Measurements from ENCODE around the gene RASAL3. TPM values are rescaled to one million over a fixed set of nuclear protein-coding genes. Genes with fewer than 3 reads are reported as not detected.

Gene RASAL3
- total RNA-seq, 2 experiments from 2014 or later, result 63.2 to 66.2 TPM

GRCh38 chr19:15468675-15469512 lies 4.5 kb upstream of the RASAL3 start:
- peaks cover 3% of the 10 kb centered on the region for H3K27me3 Mint-ChIP-seq (ENCODE audit: low read depth)
- CTCF ChIA-PET, result interaction anchor here (0.6 to 2.1 kb wide), 3 partner anchors 50 to 317 kb away, joined by 3 to 7 read pairs (median 3); partner anchors contain the start of gene AKAP8L
- H3K9me3 Mint-ChIP-seq, result no peaks in the 10 kb centered on the region
- H3K4me3 Mint-ChIP-seq, result peak overlapping the region; percentile 76
- no peak for DNase-seq
- intact Hi-C loops (cut with micrococcal nuclease), result loop anchor here (5.0 kb wide), 1 partner anchor 167 kb away; no protein-coding TSS in a partner anchor
- H3K4me1 Mint-ChIP-seq (ENCODE audit: low read depth), result peaks cover 52% of the 10 kb centered on the region
- peak overlapping the region; percentile 5 for H3K27ac Mint-ChIP-seq
- H3K36me3 Mint-ChIP-seq (ENCODE audit: low read depth), result peaks cover 2% of the 10 kb centered on the region

GRCh38 chr19:15467734-15468214 lies 3.4 kb upstream of the RASAL3 start:
- peaks cover 50% of the 10 kb centered on the region for H3K4me1 Mint-ChIP-seq (ENCODE audit: low read depth)

GRCh38 chr19:15466851-15467733 lies 2.7 kb upstream of the RASAL3 start:
- intact Hi-C loops (cut with micrococcal nuclease), result loop anchor here (1.0 to 5.0 kb wide), 9 partner anchors 35 to 612 kb away; no protein-coding TSS in a partner anchor
- H3K4me1 Mint-ChIP-seq (ENCODE audit: low read depth), result peaks cover 56% of the 10 kb centered on the region
- DNase-seq, result peak; percentile 85
- peak overlapping the region; percentile 34 for H3K4me3 Mint-ChIP-seq
- no peaks in the 10 kb centered on the region for H3K9me3 Mint-ChIP-seq
- peak overlapping the region; percentile 93 for H3K27ac Mint-ChIP-seq
- CTCF ChIA-PET, result interaction anchor here (0.6 to 2.1 kb wide), 7 partner anchors 48 to 717 kb away, joined by 3 to 7 read pairs (median 4); partner anchors contain the start of gene AKAP8L
- peaks cover 5% of the 10 kb centered on the region for H3K36me3 Mint-ChIP-seq (ENCODE audit: low read depth)
- H3K27me3 Mint-ChIP-seq (ENCODE audit: low read depth), result peaks cover 3% of the 10 kb centered on the region

More at GRCh38 chr19:15467734-15468214, 3.4 kb upstream of the RASAL3 start:
- H3K9me3 Mint-ChIP-seq, result no peaks in the 10 kb centered on the region
- H3K27me3 Mint-ChIP-seq (ENCODE audit: low read depth), result peaks cover 3% of the 10 kb centered on the region
- peak overlapping the region; percentile 93 for H3K27ac Mint-ChIP-seq
- intact Hi-C loops (cut with micrococcal nuclease), result loop anchor here (1.0 to 5.0 kb wide), 9 partner anchors 35 to 611 kb away; no protein-coding TSS in a partner anchor
- peaks cover 4% of the 10 kb centered on the region for H3K36me3 Mint-ChIP-seq (ENCODE audit: low read depth)
- no peak for DNase-seq
- no peak overlapping the region for H3K4me3 Mint-ChIP-seq
- CTCF ChIA-PET, result interaction anchor here (0.6 to 2.1 kb wide), 5 partner anchors 49 to 716 kb away, joined by 3 to 7 read pairs (median 6); partner anchors contain the start of gene AKAP8L

GRCh38 chr19:15463861-15464371 lies 428 bp downstream of the RASAL3 start:
- peak overlapping the region; percentile 87 for H3K4me3 Mint-ChIP-seq
- CTCF ChIA-PET, result interaction anchor here (0.7 to 2.5 kb wide), 9 partner anchors 10 to 92 kb away, joined by 3 to 15 read pairs (median 4); partner anchors contain the start of genes AKAP8 and AKAP8L
- peaks cover 54% of the 10 kb centered on the region for H3K4me1 Mint-ChIP-seq (ENCODE audit: low read depth)
- H3K36me3 Mint-ChIP-seq (ENCODE audit: low read depth), result peaks cover 9% of the 10 kb centered on the region
- DNase-seq, result peak; percentile 88
- peak overlapping the region; percentile 96 for H3K27ac Mint-ChIP-seq
- no peaks in the 10 kb centered on the region for H3K9me3 Mint-ChIP-seq
- intact Hi-C loops (cut with micrococcal nuclease), result loop anchor here (1.0 kb wide), 1 partner anchor 85 kb away; the partner anchor contains the start of gene AKAP8
- H3K27me3 Mint-ChIP-seq (ENCODE audit: low read depth), result peaks cover 3% of the 10 kb centered on the region

GRCh38 chr19:15461694-15462093 lies 2.6 kb downstream of the RASAL3 start:
- Mint-ChIP-seq H3K27ac (peak overlapping the region; percentile 96), H3K9me3 (no peaks in the 10 kb centered on the region), H3K4me3 (no peak overlapping the region), H3K36me3 (ENCODE audit: low read depth) (peaks cover 15% of the 10 kb centered on the region), H3K27me3 (ENCODE audit: low read depth) (no peaks in the 10 kb centered on the region), H3K4me1 (ENCODE audit: low read depth) (peaks cover 33% of the 10 kb centered on the region)
- intact Hi-C loops (cut with micrococcal nuclease), result no loop called here
- DNase-seq, result no peak
- CTCF ChIA-PET, result interaction anchor here (1.1 to 2.5 kb wide), 2 partner anchors 42 to 71 kb away, joined by 3 to 15 read pairs; partner anchors contain the start of gene AKAP8L

- intact Hi-C loops (cut with micrococcal nuclease), result no loop called here
- H3K4me3 Mint-ChIP-seq, result no peak overlapping the region
- no peaks in the 10 kb centered on the region for H3K27me3 Mint-ChIP-seq (ENCODE audit: low read depth)
- no peak overlapping the region for H3K27ac Mint-ChIP-seq
- CTCF ChIA-PET, result interaction anchor here (0.9 kb wide), 1 partner anchor 93 kb away, joined by 4 read pairs; no protein-coding TSS in a partner anchor
- no peak for DNase-seq
- H3K9me3 Mint-ChIP-seq, result no peaks in the 10 kb centered on the region
- peaks cover 38% of the 10 kb centered on the region for H3K36me3 Mint-ChIP-seq (ENCODE audit: low read depth)
- peaks cover 20% of the 10 kb centered on the region for H3K4me1 Mint-ChIP-seq (ENCODE audit: low read depth)
These were observed 6.5 kb downstream of the RASAL3 start for GRCh38 chr19:15457701-15458484.

GRCh38 chr19:15456871-15457700 lies 7.3 kb downstream of the RASAL3 start:
- no peak for DNase-seq
- Mint-ChIP-seq H3K9me3 (no peaks in the 10 kb centered on the region), H3K27me3 (ENCODE audit: low read depth) (no peaks in the 10 kb centered on the region), H3K4me3 (no peak overlapping the region), H3K4me1 (ENCODE audit: low read depth) (peaks cover 12% of the 10 kb centered on the region), H3K27ac (no peak overlapping the region), H3K36me3 (ENCODE audit: low read depth) (peaks cover 40% of the 10 kb centered on the region)
- intact Hi-C loops (cut with micrococcal nuclease), result no loop called here
- CTCF ChIA-PET, result interaction anchor here (1.2 kb wide), 1 partner anchor 76 kb away, joined by 3 read pairs; no protein-coding TSS in a partner anchor

GRCh38 chr19:15456441-15456840 lies 7.9 kb downstream of the RASAL3 start:
- intact Hi-C loops (cut with micrococcal nuclease), result no loop called here
- Mint-ChIP-seq H3K4me1 (ENCODE audit: low read depth) (peaks cover 6% of the 10 kb centered on the region), H3K27ac (no peak overlapping the region), H3K27me3 (ENCODE audit: low read depth) (no peaks in the 10 kb centered on the region), H3K36me3 (ENCODE audit: low read depth) (peaks cover 44% of the 10 kb centered on the region), H3K9me3 (no peaks in the 10 kb centered on the region), H3K4me3 (no peak overlapping the region)
- DNase-seq, result no peak
- CTCF ChIA-PET, result interaction anchor here (1.2 kb wide), 1 partner anchor 77 kb away, joined by 3 read pairs; no protein-coding TSS in a partner anchor

GRCh38 chr19:15455996-15456395 lies 8.3 kb downstream of the RASAL3 start:
- Mint-ChIP-seq H3K4me1 (ENCODE audit: low read depth) (peaks cover 6% of the 10 kb centered on the region), H3K4me3 (no peak overlapping the region), H3K36me3 (ENCODE audit: low read depth) (peaks cover 44% of the 10 kb centered on the region), H3K9me3 (no peaks in the 10 kb centered on the region), H3K27me3 (ENCODE audit: low read depth) (no peaks in the 10 kb centered on the region), H3K27ac (no peak overlapping the region)
- CTCF ChIA-PET, result interaction anchor here (1.2 kb wide), 1 partner anchor 77 kb away, joined by 3 read pairs; no protein-coding TSS in a partner anchor
- intact Hi-C loops (cut with micrococcal nuclease), result no loop called here
- DNase-seq, result no peak

Data from activated naive CD4-positive, alpha-beta T cell treated with anti-CD3 and anti-CD28 coated beads for 36 hours (primary cell).